ENCODE data around the gene GNAS-AS1.

The GNAS-AS1 gene

GRCh38 chr20:58855506-58856389 is 5.0 kb upstream of the GNAS-AS1 start:
- DNase-seq: no peak

- DNase-seq: no peak
Observed at GRCh38 chr20:58854638-58855471, 4.2 kb upstream of the GNAS-AS1 start.

- DNase-seq: no peak
Observed at GRCh38 chr20:58853976-58854637, 3.4 kb upstream of the GNAS-AS1 start.

- no peak for DNase-seq
Observed at GRCh38 chr20:58853466-58853865, 2.8 kb upstream of the GNAS-AS1 start.

GRCh38 chr20:58852543-58853271 is 2.0 kb upstream of the GNAS-AS1 start, which contains the start of gene GNAS:
Gene GNAS (plus strand): TSS chr20:58852716.
- DNase-seq: peak; percentile 34 to 59

GRCh38 chr20:58851969-58852458 is 1.3 kb upstream of the GNAS-AS1 start:
- DNase-seq: no peak

GRCh38 chr20:58851221-58851968 is 693 bp upstream of the GNAS-AS1 start:
- no peak for DNase-seq

GRCh38 chr20:58847463-58847862 is 3.2 kb downstream of the GNAS-AS1 start:
- DNase-seq: peak; percentile 58 to 71

- no peak for DNase-seq
Observed at GRCh38 chr20:58845706-58846105, 5.0 kb downstream of the GNAS-AS1 start.

- DNase-seq: no peak
Observed at GRCh38 chr20:58843128-58843556, 7.6 kb downstream of the GNAS-AS1 start.

GRCh38 chr20:58842276-58842675 is 8.4 kb downstream of the GNAS-AS1 start:
- DNase-seq: no peak

- DNase-seq: no peak
Observed at GRCh38 chr20:58841539-58842264, 9.0 kb downstream of the GNAS-AS1 start.

GRCh38 chr20:58840816-58841538 is 9.7 kb downstream of the GNAS-AS1 start:
- DNase-seq: no peak

GRCh38 chr20:58839991-58840747 is 10.5 kb downstream of the GNAS-AS1 start:
- DNase-seq: no peak

GRCh38 chr20:58839474-58839874 is 11.2 kb downstream of the GNAS-AS1 start:
- DNase-seq: no peak

GRCh38 chr20:58838174-58838573 is 12.5 kb downstream of the GNAS-AS1 start:
- no peak for DNase-seq

GRCh38 chr20:58837717-58838116 is 13.0 kb downstream of the GNAS-AS1 start:
- DNase-seq: no peak

- DNase-seq: no peak
Observed at GRCh38 chr20:58836616-58837204, 14.0 kb downstream of the GNAS-AS1 start.

- no peak for DNase-seq
Observed at GRCh38 chr20:58835231-58835630, 15.5 kb downstream of the GNAS-AS1 start.

Data from inflammatory macrophage (primary cell).